GM12892 (cell line): ENCODE results near the gene VEPH1.

Source experiments
- POLR2A ChIP-seq: IDR thresholded peaks from 2 replicates; pipeline ENCODE4 v1.6.1; 2011; ENCODE audit warnings: low read depth, low read length, control low read depth
- POLR2AphosphoS5 ChIP-seq: IDR thresholded peaks from 2 replicates; pipeline ENCODE4 v1.6.1; 2011; ENCODE audit warnings: low read depth, low read length, control low read depth
- TAF1 ChIP-seq: IDR thresholded peaks from 2 replicates; pipeline ENCODE4 v1.6.1; 2011; ENCODE audit warnings: low read depth, mild to moderate bottlenecking, control low read depth, low read length, borderline replicate concordance

- TF ChIP-seq POLR2A, result no peak
- TF ChIP-seq TAF1, result no peak
- TF ChIP-seq POLR2AphosphoS5, result no peak
Observed at GRCh38 chr3:157290766-157291165, 212.4 kb downstream of the VEPH1 start.
